IMR-90 (cell line): ENCODE results near the gene TCF7L2. TPM values are rescaled to one million over a fixed set of nuclear protein-coding genes. Genes with fewer than 3 reads are reported as not detected.

Experiments
- ATAC-seq: fragments of 200-7000 bp; cut with Tn5 transposase; 2 replicates; pipeline ENCODE4 v1.9.1; 2020; ENCODE audit warnings: low read depth, mild to moderate bottlenecking, moderate library complexity
- BruUV-seq: library from RNA; stranded (reverse); fragments of 400-500 nt; replicated peaks from 2 replicates; lab custom pipeline; 2021; lab: Mats Ljungman, UMichigan
- CTCF ChIA-PET: fragments of 300-600 bp; formaldehyde crosslinking; extraction: SDS; loops from one replicate; lab custom pipeline; 2021; ENCODE audit warnings: antibody characterized with exemption; lab: Yijun Ruan, JAX
- POLR2A ChIA-PET: fragments of 300-600 bp; sonication (Branson Sonifier 250); formaldehyde crosslinking; loops from one replicate; lab custom pipeline; 2022; ENCODE audit warnings: antibody characterized with exemption; ENCODE audit not compliant: unreplicated experiment; lab: Charles Lee
- DNase-seq: peaks from one replicate; pipeline ENCODE4 v3.0.0; 2013
- H2AFZ ChIP-seq: replicated peaks from 2 replicates; pipeline ENCODE3; 2013; ENCODE audit warnings: low read length, mild to moderate bottlenecking; ENCODE audit not compliant: poor library complexity
- H2AK5ac ChIP-seq: 2 replicates; pipeline ENCODE4 v1.6.1; 2013; ENCODE audit warnings: low read depth, low read length, inconsistent platforms
- H2AK9ac ChIP-seq: replicated peaks from 2 replicates; pipeline ENCODE3; 2013; ENCODE audit warnings: mild to moderate bottlenecking, low read depth, low read length, moderate library complexity; ENCODE audit not compliant: poor library complexity
- H2BK120ac ChIP-seq: 2 replicates; pipeline ENCODE4 v1.6.1; 2013; ENCODE audit warnings: low read depth, low read length, inconsistent platforms
- H2BK15ac ChIP-seq: 3 replicates; pipeline ENCODE4 v1.6.1; 2013; ENCODE audit warnings: low read depth, low read length, inconsistent platforms
- H2BK20ac ChIP-seq: 2 replicates; pipeline ENCODE4 v1.6.1; 2013; ENCODE audit warnings: low read depth, mild to moderate bottlenecking, inconsistent platforms, low read length, moderate library complexity
- H2BK5ac ChIP-seq: 2 replicates; pipeline ENCODE4 v1.6.1; 2013; ENCODE audit warnings: mild to moderate bottlenecking, low read depth, low read length, inconsistent platforms; ENCODE audit not compliant: poor library complexity, severe bottlenecking
- H3K14ac ChIP-seq: replicated peaks from 2 replicates; pipeline ENCODE4 v1.6.1; 2013; ENCODE audit warnings: low read depth, low read length, inconsistent platforms
- H3K18ac ChIP-seq: 2 replicates; pipeline ENCODE4 v1.6.1; 2013; ENCODE audit warnings: low read depth, low read length, control low read depth
- H3K23ac ChIP-seq: 2 replicates; pipeline ENCODE4 v1.6.1; 2013; ENCODE audit warnings: low read depth, low read length, inconsistent platforms
- H3K27ac ChIP-seq: 2 replicates; pipeline ENCODE4 v1.5.1; 2013; ENCODE audit warnings: mild to moderate bottlenecking, control low read depth, low read length; ENCODE audit not compliant: insufficient read depth
- H3K27me3 ChIP-seq: 2 replicates; pipeline ENCODE4 v1.6.1; 2013; ENCODE audit warnings: low read length; ENCODE audit not compliant: control insufficient read depth, insufficient read depth
- H3K36me3 ChIP-seq: 2 replicates; pipeline ENCODE4 v1.6.1; 2013; ENCODE audit warnings: low read length, mixed read lengths; ENCODE audit not compliant: control insufficient read depth, insufficient read depth
- H3K4ac ChIP-seq: 2 replicates; pipeline ENCODE4 v1.6.1; 2013; ENCODE audit warnings: low read depth, low read length, inconsistent platforms
- H3K4me1 ChIP-seq: 2 replicates; pipeline ENCODE4 v1.6.1; 2013; ENCODE audit warnings: low read length, mixed read lengths; ENCODE audit not compliant: control insufficient read depth, insufficient read depth
- H3K4me2 ChIP-seq: 2 replicates; pipeline ENCODE4 v1.6.1; 2013; ENCODE audit warnings: low read depth, mild to moderate bottlenecking, control low read depth, low read length, moderate library complexity
- H3K4me3 ChIP-seq: 2 replicates; pipeline ENCODE4 v1.5.1; 2013; ENCODE audit warnings: low read depth, mild to moderate bottlenecking, control low read depth, low read length, moderate library complexity; ENCODE audit not compliant: insufficient read depth
- H3K56ac ChIP-seq: 2 replicates; pipeline ENCODE4 v1.6.1; 2013; ENCODE audit warnings: low read length, inconsistent platforms; ENCODE audit not compliant: insufficient read depth; ENCODE audit errors: extremely low read depth
- H3K79me1 ChIP-seq, 2 experiments: 2 replicates each; pipeline ENCODE4 v1.6.1; 2013; ENCODE audit warnings: low read length in 2 of 2, inconsistent platforms in 1 of 2, low read depth in 1 of 2
- H3K9ac ChIP-seq: 2 replicates; pipeline ENCODE4 v1.6.1; 2013; ENCODE audit warnings: low read depth, low read length, control low read depth
- H3K9me1 ChIP-seq: 2 replicates; pipeline ENCODE4 v1.6.1; 2013; ENCODE audit warnings: low read length, inconsistent platforms; ENCODE audit not compliant: insufficient read depth
- H3K9me3 ChIP-seq: 2 replicates; pipeline ENCODE4 v1.6.1; 2013; ENCODE audit warnings: low read length; ENCODE audit not compliant: control insufficient read depth, insufficient read depth
- H4K20me1 ChIP-seq: 2 replicates; pipeline ENCODE4 v1.6.1; 2013; ENCODE audit warnings: low read length, inconsistent platforms; ENCODE audit not compliant: insufficient read depth
- H4K5ac ChIP-seq: 2 replicates; pipeline ENCODE4 v1.6.1; 2013; ENCODE audit warnings: mild to moderate bottlenecking, low read depth, low read length, control low read depth
- H4K8ac ChIP-seq, 2 experiments: 2 replicates each; pipeline ENCODE4 v1.6.1; 2013; ENCODE audit warnings: low read depth in 2 of 2, low read length in 2 of 2, control low read depth in 1 of 2, inconsistent platforms in 1 of 2
- H4K91ac ChIP-seq: 2 replicates; pipeline ENCODE4 v1.6.1; 2013; ENCODE audit warnings: low read depth, low read length, inconsistent platforms; ENCODE audit not compliant: insufficient read depth
- BHLHE40 ChIP-seq: fragments of 150-350 bp; IDR thresholded peaks from 2 replicates; pipeline ENCODE4 v1.6.1; 2016; ENCODE audit warnings: mild to moderate bottlenecking, low read depth, low read length
- ELK1 ChIP-seq: fragments of 150-350 bp; IDR thresholded peaks from 2 replicates; pipeline ENCODE4 v1.6.1; 2016; ENCODE audit warnings: low read depth, mild to moderate bottlenecking, low read length, moderate library complexity, borderline replicate concordance
- POLR2A ChIP-seq: IDR thresholded peaks from 2 replicates; pipeline ENCODE4 v1.6.1; 2012; ENCODE audit warnings: mild to moderate bottlenecking, low read depth, low read length
- WGBS, 2 experiments: methylation state at CpG; one replicate each; pipeline versions ENCODE4 v1.1.5 to v1.1.7; 2013; ENCODE audit warnings: missing lambda C conversion rate in 2 of 2; ENCODE audit not compliant: insufficient read length in 1 of 2; ENCODE audit errors: extremely low coverage in 2 of 2; 5-methylcytosine and 5-hydroxymethylcytosine counted together
- dilution Hi-C: fragments of 300-500 bp; cut with HindIII; formaldehyde crosslinking; loops from one replicate; pipeline ENCODE4 v1.14.3; 2018; ENCODE audit warnings: low sequenced_read_pairs; ENCODE audit not compliant: unreplicated experiment
- in situ Hi-C: fragments of 300-500 bp; cut with MboI; formaldehyde crosslinking; loops from 3 replicates; pipeline ENCODE4 v1.14.3; 2019; ENCODE audit warnings: low sequenced_read_pairs, inconsistent platforms, mixed read lengths
- intact Hi-C: fragments of 100-400 bp; cut with micrococcal nuclease; formaldehyde crosslinking; loops from 2 replicates; pipeline ENCODE4 v1.10.0; 2022
- polyA plus RNA-seq, 3 experiments: library from polyadenylated mRNA; depleted of rRNA; stranded (reverse); fragments of >200 nt; gene quantifications; 2 replicates each; pipeline ENCODE4 v1.2.3, GENCODE V29; 2012; ENCODE audit warnings: low replicate concordance in 1 of 3
- total RNA-seq: library from RNA; depleted of rRNA; stranded (reverse); fragments of >200 nt; gene quantifications from 2 replicates; pipeline ENCODE4 v1.2.3, GENCODE V29; 2012

TCF7L2 gene
- total and polyA plus RNA-seq, 2 of the 4 experiments (the other 2 are of a cell fraction), result 1.3 to 12.2 TPM

- H3K36me3 ChIP-seq, result no peaks in the 10 kb centered on the region
- dilution Hi-C loops, result no loop called here
- DNase-seq (peak; percentile 51), ATAC-seq (peak; percentile 44)
- no peak overlapping the region for H2BK20ac ChIP-seq
- H3K9me3 ChIP-seq, result no peaks in the 10 kb centered on the region
- H4K91ac ChIP-seq, result no peak overlapping the region
- ChIA-PET CTCF (no interaction called here), POLR2A (no interaction called here)
- H3K9me1 ChIP-seq, result peaks cover 6% of the 10 kb centered on the region
- H3K9ac ChIP-seq, result no peak overlapping the region
- no peaks in the 10 kb centered on the region for H3K79me1 ChIP-seq
- no peak overlapping the region for H2BK120ac ChIP-seq
- no peak overlapping the region; the same call in 1 of the 2 replicates for H3K4me2 ChIP-seq
- peaks cover 6% of the 10 kb centered on the region for H3K4me1 ChIP-seq
- no peak overlapping the region for H4K5ac ChIP-seq
- in situ Hi-C loops, result no loop called here
- TF ChIP-seq BHLHE40 (no peak), POLR2A (no peak), ELK1 (no peak)
- H3K27ac ChIP-seq, result peak overlapping the region; percentile 36; the same call in 1 of the 2 replicates
- H3K56ac ChIP-seq, result no peak overlapping the region
- no peak overlapping the region for H3K23ac ChIP-seq
- no peak overlapping the region for H3K4ac ChIP-seq
- no peak overlapping the region for H2AK9ac ChIP-seq
- no peak overlapping the region for H4K8ac ChIP-seq
- intact Hi-C loops, result no loop called here
- H2BK5ac ChIP-seq, result no peak overlapping the region
- no peaks in the 10 kb centered on the region for H4K20me1 ChIP-seq
- H2AFZ ChIP-seq, result peak overlapping the region; percentile 76
- peak overlapping the region; percentile 11; the same call in 1 of the 3 replicates for H2BK15ac ChIP-seq
- no peak overlapping the region for H3K4me3 ChIP-seq
- no TSS peak for BruUV-seq
- no peak overlapping the region for H3K18ac ChIP-seq
- no peak overlapping the region for H3K14ac ChIP-seq
- WGBS, 2 experiments, result no CpG with 5 or more reads among the region's 11 CpGs
- no peaks in the 10 kb centered on the region for H3K27me3 ChIP-seq
- no peak overlapping the region for H2AK5ac ChIP-seq
These were observed 34.2 kb upstream of the TCF7L2 start for GRCh38 chr10:112915590-112916572.
